A549 (cell line): ENCODE measurements around the gene NEK2. TPM values are rescaled to one million over a fixed set of nuclear protein-coding genes. Genes with fewer than 3 reads are reported as not detected.

Source experiments
- ATAC-seq, 2 experiments: fragments of 200-7000 bp in 1 of 2; fragments of >200 bp in 1 of 2; cut with Nextera tagmentation in 1 of 2; cut with Tn5 transposase in 1 of 2; 3 replicates each; pipeline versions ENCODE4 v1.8.0 to v1.9.1; 2018 to 2020; ENCODE audit warnings: mild to moderate bottlenecking in 1 of 2, moderate library complexity in 1 of 2
- CTCF ChIA-PET: fragments of 300-600 bp; sonication (Branson Sonifier 250); formaldehyde crosslinking; extraction: SDS; loops from one replicate; lab custom pipeline; 2021; ENCODE audit warnings: antibody characterized with exemption, inconsistent platforms; lab: Yijun Ruan, JAX
- POLR2A ChIA-PET: fragments of 350-600 bp; formaldehyde crosslinking; extraction: SDS; loops from one replicate; lab custom pipeline; 2021; ENCODE audit warnings: antibody characterized with exemption, inconsistent platforms; lab: Yijun Ruan, JAX
- DNase-seq, 2 experiments: peaks; one replicate each; pipeline versions ENCODE4 v3.0.0 to v3.0.0-alpha.2; 2011 to 2016; ENCODE audit warnings: low read depth in 1 of 2, low spot score in 1 of 2
- FAIRE-seq: peaks from 2 replicates; lab custom pipeline; 2011; peaks lifted over from hg19 to GRCh38; lab: Jason Lieb, UNC
- H3K27ac ChIP-seq, 2 experiments: fragments of >200 bp; sonication (Bioruptor Twin); formaldehyde crosslinking; 3 replicates each; pipeline ENCODE4 v1.5.1; 2016 to 2017
- H3K4me1 ChIP-seq: fragments of >200 bp; sonication (Bioruptor Twin); formaldehyde crosslinking; 3 replicates; pipeline ENCODE4 v1.6.1; 2016
- H3K4me2 ChIP-seq: fragments of >200 bp; sonication (Bioruptor Twin); formaldehyde crosslinking; 3 replicates; pipeline ENCODE4 v1.6.1; 2016
- H3K4me3 ChIP-seq: fragments of >200 bp; sonication (Bioruptor Twin); formaldehyde crosslinking; 3 replicates; pipeline ENCODE4 v1.5.1; 2016
- H3K9me3 ChIP-seq: fragments of >200 bp; sonication (Bioruptor Twin); formaldehyde crosslinking; 3 replicates; pipeline ENCODE4 v1.6.1; 2016
- CBX2 ChIP-seq: fragments of 200-600 bp; sonication (generic); IDR thresholded peaks from 2 replicates; pipeline ENCODE4 v1.6.1; 2016; ENCODE audit warnings: low read depth, mild to moderate bottlenecking, borderline replicate concordance
- CEBPB ChIP-seq, 2 experiments: fragments of >200 bp in 1 of 2; sonication (Bioruptor Twin) in 1 of 2; formaldehyde crosslinking in 1 of 2; IDR thresholded peaks; 2 replicates each; pipeline ENCODE4 v1.6.1; 2012 to 2016
- GATA3 ChIP-seq: IDR thresholded peaks from 2 replicates; pipeline ENCODE4 v1.6.1; 2012; ENCODE audit warnings: borderline replicate concordance
- HDAC2 ChIP-seq: fragments of 200-600 bp; sonication (generic); IDR thresholded peaks from 2 replicates; pipeline ENCODE4 v1.6.1; 2016
- JUN ChIP-seq, 2 experiments: fragments of >200 bp; sonication (Bioruptor Twin); formaldehyde crosslinking; IDR thresholded peaks; 2 replicates in 1 of 2; 3 replicates in 1 of 2; pipeline ENCODE4 v1.6.1; 2016 to 2017
- MAFK ChIP-seq: fragments of 450-650 bp; IDR thresholded peaks from 2 replicates; pipeline ENCODE4 v1.6.1; 2014; ENCODE audit not compliant: partially characterized antibody
- NFE2L2 ChIP-seq: fragments of 150-350 bp; conservative IDR thresholded peaks from 2 replicates; pipeline ENCODE4 v1.6.1; 2014; ENCODE audit warnings: low read length
- PHF8 ChIP-seq: fragments of 200-600 bp; sonication (generic); IDR thresholded peaks from 2 replicates; pipeline ENCODE4 v1.6.1; 2016; ENCODE audit warnings: low read depth, mild to moderate bottlenecking, antibody characterized with exemption, moderate library complexity, borderline replicate concordance
- RCOR1 ChIP-seq: fragments of 150-350 bp; IDR thresholded peaks from 2 replicates; pipeline ENCODE4 v1.6.1; 2014; ENCODE audit warnings: antibody characterized with exemption, low read length, low read depth
- RFX5 ChIP-seq: fragments of 450-650 bp; IDR thresholded peaks from 2 replicates; pipeline ENCODE4 v1.7.1; 2014; ENCODE audit warnings: antibody characterized with exemption, mild to moderate bottlenecking, moderate library complexity
- RNF2 ChIP-seq: fragments of 200-600 bp; sonication (generic); IDR thresholded peaks from 2 replicates; pipeline ENCODE4 v1.6.1; 2016; ENCODE audit warnings: low read depth, mild to moderate bottlenecking, antibody characterized with exemption, moderate library complexity, borderline replicate concordance
- TFCP2L1 ChIP-seq: fragments of 250-450 bp; sonication (Bioruptor Pico); IDR thresholded peaks from 2 replicates; pipeline ENCODE4 v1.5.0; 2021; ENCODE audit warnings: mild to moderate bottlenecking
- WGBS: methylation state at CpG from one replicate; pipeline ENCODE4 v1.1.6; 2017; ENCODE audit errors: missing lambda C conversion rate; 5-methylcytosine and 5-hydroxymethylcytosine counted together
- polyA plus RNA-seq, 4 experiments: library from polyadenylated mRNA; depleted of rRNA in 3 of 4; stranded (reverse); fragments of >200 nt; fragmentation: RNase III in 1 of 4; extraction: RNeasy Plus Mini Kit Qiagen cat#74134 plus additional on column Dnase treatment in 1 of 4; gene quantifications; 2 replicates in 3 of 4; 3 replicates in 1 of 4; pipeline ENCODE4 v1.2.3, GENCODE V29; 2011 to 2017
- TF ChIP-seq, protein P1 (sequence below): fragments of 250-450 bp; sonication (Bioruptor Pico); IDR thresholded peaks from 2 replicates; pipeline ENCODE4 v1.5.0; 2020; ENCODE audit warnings: low read depth, mild to moderate bottlenecking, moderate library complexity
- TF ChIP-seq, protein P2 (sequence below): fragments of >200 bp; sonication (Bioruptor Twin); formaldehyde crosslinking; IDR thresholded peaks from 3 replicates; pipeline ENCODE4 v1.6.1; 2016
- TF ChIP-seq, protein P3 (sequence below): IDR thresholded peaks from 2 replicates; pipeline ENCODE4 v1.6.1; 2012
- TF ChIP-seq, protein P4 (sequence below): fragments of 450-650 bp; IDR thresholded peaks from 2 replicates; pipeline ENCODE4 v1.6.1; 2014; ENCODE audit warnings: antibody characterized with exemption
- TF ChIP-seq, protein P5 (sequence below): IDR thresholded peaks from 2 replicates; pipeline ENCODE4 v1.6.1; 2012

Gene NEK2
- polyA plus RNA-seq, 2 of the 4 experiments (the other 2 are of a cell fraction): 42.0 to 65.3 TPM

DNA sequence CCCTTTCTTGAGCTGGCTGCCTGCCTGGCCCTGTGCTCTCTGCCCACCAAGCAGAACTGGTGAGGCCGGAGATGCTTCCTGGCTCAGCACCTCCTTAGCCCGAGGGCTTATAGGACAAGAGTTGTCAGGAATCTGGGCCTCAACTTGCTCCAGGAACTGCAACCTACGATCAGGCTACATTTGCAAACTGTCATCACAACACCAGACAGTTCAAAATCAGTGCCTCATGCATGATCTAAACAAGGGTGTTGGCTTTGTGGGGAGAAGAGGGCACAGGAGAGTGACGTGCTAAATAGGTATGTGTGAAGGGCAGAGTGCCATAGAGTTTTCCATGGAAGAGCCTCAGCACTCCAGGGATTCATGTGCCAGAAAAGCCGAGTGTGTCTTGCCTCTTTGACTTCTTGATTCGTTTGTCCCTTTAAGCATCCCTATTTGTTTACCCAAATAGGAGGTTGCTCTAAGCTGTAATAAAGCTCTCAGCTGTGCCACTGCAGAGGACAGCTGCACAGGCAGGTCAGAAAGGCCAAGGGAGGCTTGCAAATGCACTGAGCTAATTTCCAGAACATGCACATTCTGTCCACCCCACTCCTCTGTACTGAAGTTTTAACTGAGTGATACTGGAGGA is 30.2 kb upstream of the NEK2 start (continued):
- TF ChIP-seq CBX2: no peak
- TF ChIP-seq, protein P1, sequence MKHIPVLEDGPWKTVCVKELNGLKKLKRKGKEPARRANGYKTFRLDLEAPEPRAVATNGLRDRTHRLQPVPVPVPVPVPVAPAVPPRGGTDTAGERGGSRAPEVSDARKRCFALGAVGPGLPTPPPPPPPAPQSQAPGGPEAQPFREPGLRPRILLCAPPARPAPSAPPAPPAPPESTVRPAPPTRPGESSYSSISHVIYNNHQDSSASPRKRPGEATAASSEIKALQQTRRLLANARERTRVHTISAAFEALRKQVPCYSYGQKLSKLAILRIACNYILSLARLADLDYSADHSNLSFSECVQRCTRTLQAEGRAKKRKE: no peak
- TF ChIP-seq, protein P2, sequence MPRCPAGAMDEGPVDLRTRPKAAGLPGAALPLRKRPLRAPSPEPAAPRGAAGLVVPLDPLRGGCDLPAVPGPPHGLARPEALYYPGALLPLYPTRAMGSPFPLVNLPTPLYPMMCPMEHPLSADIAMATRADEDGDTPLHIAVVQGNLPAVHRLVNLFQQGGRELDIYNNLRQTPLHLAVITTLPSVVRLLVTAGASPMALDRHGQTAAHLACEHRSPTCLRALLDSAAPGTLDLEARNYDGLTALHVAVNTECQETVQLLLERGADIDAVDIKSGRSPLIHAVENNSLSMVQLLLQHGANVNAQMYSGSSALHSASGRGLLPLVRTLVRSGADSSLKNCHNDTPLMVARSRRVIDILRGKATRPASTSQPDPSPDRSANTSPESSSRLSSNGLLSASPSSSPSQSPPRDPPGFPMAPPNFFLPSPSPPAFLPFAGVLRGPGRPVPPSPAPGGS: no peak

DNA sequence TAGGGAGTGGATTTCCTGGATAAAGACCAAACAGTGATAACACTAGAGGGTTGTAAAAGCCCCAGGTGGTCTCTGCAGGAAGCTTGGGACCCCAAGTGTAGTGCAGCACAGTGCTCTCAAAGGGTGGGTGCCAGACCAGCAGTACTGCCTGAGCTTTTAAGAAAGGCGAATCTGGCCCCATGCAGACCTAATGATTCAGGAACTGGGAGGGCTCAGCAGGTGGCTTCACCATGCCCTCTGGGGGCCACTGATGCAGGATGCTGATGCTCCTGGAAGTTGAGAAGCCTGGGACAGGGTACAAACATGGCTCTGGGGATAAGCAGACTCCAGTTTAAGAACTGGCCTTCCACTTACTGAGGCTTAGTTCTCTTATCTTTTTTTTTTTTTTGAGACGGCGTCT is 29.1 kb upstream of the NEK2 start:
- Histone ChIP-seq H3K27ac (no peak overlapping the region), H3K4me1 (0 out of 3 replicates have a peak, but pooled peaks cover 4% of the 10 kb centered on the region), H3K9me3 (no peaks in the 10 kb centered on the region), H3K4me3 (no peak overlapping the region), H3K4me2 (no peak overlapping the region)
- TF ChIP-seq RNF2: no peak
- TF ChIP-seq, protein P3, sequence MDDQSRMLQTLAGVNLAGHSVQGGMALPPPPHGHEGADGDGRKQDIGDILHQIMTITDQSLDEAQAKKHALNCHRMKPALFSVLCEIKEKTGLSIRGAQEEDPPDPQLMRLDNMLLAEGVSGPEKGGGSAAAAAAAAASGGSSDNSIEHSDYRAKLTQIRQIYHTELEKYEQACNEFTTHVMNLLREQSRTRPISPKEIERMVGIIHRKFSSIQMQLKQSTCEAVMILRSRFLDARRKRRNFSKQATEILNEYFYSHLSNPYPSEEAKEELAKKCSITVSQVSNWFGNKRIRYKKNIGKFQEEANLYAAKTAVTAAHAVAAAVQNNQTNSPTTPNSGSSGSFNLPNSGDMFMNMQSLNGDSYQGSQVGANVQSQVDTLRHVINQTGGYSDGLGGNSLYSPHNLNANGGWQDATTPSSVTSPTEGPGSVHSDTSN: no peak
- TF ChIP-seq, protein P4, sequence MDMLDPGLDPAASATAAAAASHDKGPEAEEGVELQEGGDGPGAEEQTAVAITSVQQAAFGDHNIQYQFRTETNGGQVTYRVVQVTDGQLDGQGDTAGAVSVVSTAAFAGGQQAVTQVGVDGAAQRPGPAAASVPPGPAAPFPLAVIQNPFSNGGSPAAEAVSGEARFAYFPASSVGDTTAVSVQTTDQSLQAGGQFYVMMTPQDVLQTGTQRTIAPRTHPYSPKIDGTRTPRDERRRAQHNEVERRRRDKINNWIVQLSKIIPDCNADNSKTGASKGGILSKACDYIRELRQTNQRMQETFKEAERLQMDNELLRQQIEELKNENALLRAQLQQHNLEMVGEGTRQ: no peak
- TF ChIP-seq, protein P5, sequence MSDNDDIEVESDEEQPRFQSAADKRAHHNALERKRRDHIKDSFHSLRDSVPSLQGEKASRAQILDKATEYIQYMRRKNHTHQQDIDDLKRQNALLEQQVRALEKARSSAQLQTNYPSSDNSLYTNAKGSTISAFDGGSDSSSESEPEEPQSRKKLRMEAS: no peak
- no peak for TF ChIP-seq NFE2L2
- TF ChIP-seq RFX5: no peak
- TF ChIP-seq PHF8: no peak
- TF ChIP-seq, protein P1: no peak
- no peak for TF ChIP-seq CEBPB (IDR thresholded peaks at IDR 0.05)
- TF ChIP-seq GATA3: no peak
- TF ChIP-seq TFCP2L1 (CRISPR knock-in tag): no peak
- no peak for TF ChIP-seq JUN (IDR thresholded peaks at IDR 0.05)
- no peak for TF ChIP-seq RCOR1
- POLR2A ChIA-PET: no interaction called here
- FAIRE-seq: no peak
- no peak for DNase-seq
- whole genome bisulfite sequencing: 89% methylated on average over 3 of the region's 3 CpGs
- ATAC-seq: no peak; a peak in 1 of 6 replicates
- CTCF ChIA-PET: interaction anchor here (1.1 to 2.8 kb wide), 2 partner anchors 23 to 24 kb away, joined by 3 to 8 read pairs; no protein-coding TSS in a partner anchor

DNA sequence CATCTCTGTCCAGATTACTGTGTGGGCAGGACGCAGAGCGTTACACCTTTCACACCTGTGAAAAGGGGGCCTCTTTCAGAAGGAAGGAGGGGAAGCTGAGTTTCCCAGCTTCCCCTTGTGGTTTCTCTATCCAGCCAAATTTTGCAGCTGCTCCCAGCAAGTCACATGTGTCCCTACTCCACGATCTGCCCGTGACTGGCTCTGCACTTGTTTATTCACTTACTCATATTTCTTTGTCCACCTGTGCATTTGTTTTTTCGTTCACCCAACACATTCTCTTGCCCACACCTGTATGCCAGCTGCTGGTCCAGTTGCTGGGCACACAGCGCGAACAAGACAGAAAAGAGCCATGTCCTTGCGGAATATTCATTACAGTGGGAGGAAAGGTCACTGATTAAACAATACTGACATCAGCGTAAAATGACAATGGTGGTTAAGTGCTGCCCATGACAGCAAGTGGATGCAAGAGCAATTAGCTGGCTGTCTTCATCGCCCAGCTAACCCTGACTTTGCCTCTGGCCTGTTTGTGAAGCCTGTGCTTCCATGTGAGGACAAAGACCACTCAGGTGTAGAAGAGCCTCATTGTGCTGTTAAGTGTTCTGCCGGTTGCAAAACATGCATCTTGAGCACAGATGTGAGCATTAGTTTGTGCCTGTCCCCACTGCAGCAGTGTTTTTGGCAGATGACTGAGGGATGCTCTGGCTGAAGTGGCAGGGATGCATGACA is 28.6 kb upstream of the NEK2 start:
- Histone ChIP-seq H3K4me3 (no peak overlapping the region), H3K4me2 (no peak overlapping the region), H3K9me3 (no peaks in the 10 kb centered on the region), H3K4me1 (peaks cover 5% of the 10 kb centered on the region; the same call in 2 of the 3 replicates), H3K27ac (no peak overlapping the region)
- DNase-seq: no peak
- FAIRE-seq: no peak
- 78% methylated on average over 11 of the region's 11 CpGs for WGBS
- ATAC-seq: no peak
- ChIA-PET POLR2A (no interaction called here), CTCF (interaction anchor here (0.7 to 2.8 kb wide), 3 partner anchors 8 to 141 kb away, joined by 3 to 8 read pairs (median 4); no protein-coding TSS in a partner anchor)
- TF ChIP-seq MAFK: peak; percentile 14
- no peak for TF ChIP-seq HDAC2
